Measurements from ENCODE around the gene DOLK.

The DOLK gene

GRCh38 chr9:128903871-128904620 lies 43.4 kb downstream of the DOLK start:
- no peak for DNase-seq

- no peak for DNase-seq
Measured at GRCh38 chr9:128903079-128903461, 44.3 kb downstream of the DOLK start.

GRCh38 chr9:128902351-128903078 lies 44.9 kb downstream of the DOLK start:
- DNase-seq = peak; percentile 84

GRCh38 chr9:128901822-128902221 lies 45.6 kb downstream of the DOLK start:
- DNase-seq = no peak

- DNase-seq = no peak
Measured at GRCh38 chr9:128901379-128901778, 46.0 kb downstream of the DOLK start.

- no peak for DNase-seq
Measured at GRCh38 chr9:128899566-128900322, 47.7 kb downstream of the DOLK start.

- no peak for DNase-seq
Measured at GRCh38 chr9:128898845-128899565, 48.4 kb downstream of the DOLK start.

- DNase-seq = no peak
Measured at GRCh38 chr9:128898382-128898781, 49.0 kb downstream of the DOLK start.

GRCh38 chr9:128895556-128895955 lies 51.8 kb downstream of the DOLK start:
- DNase-seq = no peak

Measured in activated naive CD4-positive, alpha-beta T cell treated with anti-CD3 and anti-CD28 coated beads, Interleukin-2, amount 50 U/mL, for 16 hours (primary cell).